GM21526 (cell line): Measurements from ENCODE around the gene PTK6.
A peak's percentile ranks its signal among the peaks of the same experiment; 100 is the strongest.
"Not testable (repeated sequence)": the region's sequence is repeated elsewhere in the genome, so short reads cannot be mapped to it uniquely, and the experiment has no call there.

Experiments used
- ATAC-seq: cut with Tn5 transposase; IDR thresholded peaks from one replicate; pipeline ENCODE4 v1.9.1; 2021; ENCODE audit warnings: moderate library complexity; ENCODE audit not compliant: unreplicated experiment, low FRiP score

Gene PTK6

GRCh38 chr20:63559485-63560332 is 22.5 kb upstream of the PTK6 start:
- not testable (repeated sequence) for ATAC-seq

- no peak for ATAC-seq
Measured at GRCh38 chr20:63558804-63559484, 21.8 kb upstream of the PTK6 start.

- ATAC-seq: no peak
Measured at GRCh38 chr20:63557481-63557891, 20.3 kb upstream of the PTK6 start.

- no peak for ATAC-seq
Measured at GRCh38 chr20:63556873-63557478, 19.8 kb upstream of the PTK6 start.

GRCh38 chr20:63555661-63556381 is 18.6 kb upstream of the PTK6 start:
- no peak for ATAC-seq

GRCh38 chr20:63554361-63555278 is 17.4 kb upstream of the PTK6 start:
- no peak for ATAC-seq

- ATAC-seq: no peak
Measured at GRCh38 chr20:63553933-63554290, 16.7 kb upstream of the PTK6 start, which contains the start of gene FNDC11. Gene FNDC11, plus strand, starts transcription at chr20:63554159. Its CDS starts 1,505 bp downstream, at chr20:63555664.

- peak; percentile 30 for ATAC-seq
Measured at GRCh38 chr20:63553251-63553932, 16.2 kb upstream of the PTK6 start.

GRCh38 chr20:63552481-63553249 is 15.5 kb upstream of the PTK6 start:
- ATAC-seq: peak; percentile 24

GRCh38 chr20:63551068-63551467 is 13.9 kb upstream of the PTK6 start:
- ATAC-seq: no peak

- no peak for ATAC-seq
Measured at GRCh38 chr20:63549679-63550282, 12.6 kb upstream of the PTK6 start.

- ATAC-seq: no peak
Measured at GRCh38 chr20:63549019-63549418, 11.8 kb upstream of the PTK6 start.

GRCh38 chr20:63548542-63548941 is 11.4 kb upstream of the PTK6 start:
- no peak for ATAC-seq

- ATAC-seq: no peak
Measured at GRCh38 chr20:63547725-63548480, 10.7 kb upstream of the PTK6 start, which contains the start of gene SRMS. Gene SRMS, minus strand, starts transcription at chr20:63547749. Its CDS starts 286 bp downstream, at chr20:63547463.

- ATAC-seq: no peak
Measured at GRCh38 chr20:63546956-63547724, 10.0 kb upstream of the PTK6 start.

- ATAC-seq: no peak
Measured at GRCh38 chr20:63546256-63546955, 9.2 kb upstream of the PTK6 start.
